Mammary epithelial cell (primary cell): ENCODE results near the gene ACER3.

ENCODE experiments used
- EZH2 ChIP-seq: IDR thresholded peaks from 2 replicates; pipeline ENCODE4 v1.6.1; 2012; ENCODE audit warnings: low read length, inconsistent platforms, borderline replicate concordance
- TF ChIP-seq, protein P1 (sequence below), 2 donors: IDR thresholded peaks in 1 of 2; conservative IDR thresholded peaks in 1 of 2; 2 replicates each; pipeline ENCODE4 v1.5.1; 2011 to 2012; ENCODE audit warnings: inconsistent platforms in 2 of 2, low read length in 2 of 2, mild to moderate bottlenecking in 2 of 2, control low read depth in 1 of 2, low read depth in 1 of 2; ENCODE audit not compliant: insufficient read depth in 1 of 2; ENCODE audit errors: extremely low read depth in 1 of 2

DNA sequence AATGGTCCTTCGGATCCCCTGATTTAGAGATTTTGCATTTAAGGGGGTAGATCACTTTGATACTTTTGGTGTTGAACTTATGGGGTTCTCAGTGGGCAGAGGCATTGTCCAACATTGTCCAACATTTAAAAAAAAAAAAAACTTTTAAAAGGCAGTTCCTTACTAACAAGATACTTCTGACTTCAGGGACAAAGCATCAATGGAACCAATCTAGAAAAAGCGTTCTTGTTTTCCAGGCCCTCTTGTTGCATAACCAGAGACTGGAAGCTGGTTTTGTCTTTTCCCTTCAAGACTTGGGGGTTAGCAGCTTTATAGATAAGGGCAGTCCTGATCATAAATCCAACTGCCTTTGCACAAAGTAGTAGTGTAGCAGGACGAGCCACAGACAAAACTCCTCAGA is 40.4 kb downstream of the ACER3 start:
- TF ChIP-seq EZH2: no peak
- TF ChIP-seq, protein P1, sequence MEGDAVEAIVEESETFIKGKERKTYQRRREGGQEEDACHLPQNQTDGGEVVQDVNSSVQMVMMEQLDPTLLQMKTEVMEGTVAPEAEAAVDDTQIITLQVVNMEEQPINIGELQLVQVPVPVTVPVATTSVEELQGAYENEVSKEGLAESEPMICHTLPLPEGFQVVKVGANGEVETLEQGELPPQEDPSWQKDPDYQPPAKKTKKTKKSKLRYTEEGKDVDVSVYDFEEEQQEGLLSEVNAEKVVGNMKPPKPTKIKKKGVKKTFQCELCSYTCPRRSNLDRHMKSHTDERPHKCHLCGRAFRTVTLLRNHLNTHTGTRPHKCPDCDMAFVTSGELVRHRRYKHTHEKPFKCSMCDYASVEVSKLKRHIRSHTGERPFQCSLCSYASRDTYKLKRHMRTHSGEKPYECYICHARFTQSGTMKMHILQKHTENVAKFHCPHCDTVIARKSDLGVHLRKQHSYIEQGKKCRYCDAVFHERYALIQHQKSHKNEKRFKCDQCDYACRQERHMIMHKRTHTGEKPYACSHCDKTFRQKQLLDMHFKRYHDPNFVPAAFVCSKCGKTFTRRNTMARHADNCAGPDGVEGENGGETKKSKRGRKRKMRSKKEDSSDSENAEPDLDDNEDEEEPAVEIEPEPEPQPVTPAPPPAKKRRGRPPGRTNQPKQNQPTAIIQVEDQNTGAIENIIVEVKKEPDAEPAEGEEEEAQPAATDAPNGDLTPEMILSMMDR (conservative IDR thresholded peaks at IDR 0.05 in 1 of 2, IDR thresholded peaks at IDR 0.05 in 1 of 2; ENCODE audit: extremely low read depth in 1 of 2, insufficient read depth in 1 of 2, low read depth in 1 of 2, low read length in 2 of 2): no peak
